ENCODE results near the gene PPL.

DNA sequence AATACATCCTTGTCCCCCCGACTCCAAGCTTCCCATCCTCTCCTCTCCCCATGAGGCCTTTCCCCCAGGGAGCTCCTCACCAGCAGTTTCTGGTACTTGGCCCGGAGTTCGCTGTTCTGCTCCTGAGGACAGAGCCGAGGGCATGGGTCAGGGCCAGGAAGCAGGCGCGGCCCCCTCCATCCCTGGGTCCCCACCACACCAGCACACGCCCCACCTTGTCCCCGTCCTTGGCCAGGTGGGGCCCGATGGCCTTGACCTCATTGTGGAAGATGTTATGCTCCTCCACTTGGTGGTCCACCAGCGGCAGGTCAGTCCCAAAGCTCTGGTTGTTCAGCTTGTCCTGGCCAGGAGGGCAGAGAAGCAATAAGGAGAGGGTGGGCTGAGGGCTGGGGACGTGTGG lies 36.2 kb downstream of the PPL start:
- TF ChIP-seq, protein P1, sequence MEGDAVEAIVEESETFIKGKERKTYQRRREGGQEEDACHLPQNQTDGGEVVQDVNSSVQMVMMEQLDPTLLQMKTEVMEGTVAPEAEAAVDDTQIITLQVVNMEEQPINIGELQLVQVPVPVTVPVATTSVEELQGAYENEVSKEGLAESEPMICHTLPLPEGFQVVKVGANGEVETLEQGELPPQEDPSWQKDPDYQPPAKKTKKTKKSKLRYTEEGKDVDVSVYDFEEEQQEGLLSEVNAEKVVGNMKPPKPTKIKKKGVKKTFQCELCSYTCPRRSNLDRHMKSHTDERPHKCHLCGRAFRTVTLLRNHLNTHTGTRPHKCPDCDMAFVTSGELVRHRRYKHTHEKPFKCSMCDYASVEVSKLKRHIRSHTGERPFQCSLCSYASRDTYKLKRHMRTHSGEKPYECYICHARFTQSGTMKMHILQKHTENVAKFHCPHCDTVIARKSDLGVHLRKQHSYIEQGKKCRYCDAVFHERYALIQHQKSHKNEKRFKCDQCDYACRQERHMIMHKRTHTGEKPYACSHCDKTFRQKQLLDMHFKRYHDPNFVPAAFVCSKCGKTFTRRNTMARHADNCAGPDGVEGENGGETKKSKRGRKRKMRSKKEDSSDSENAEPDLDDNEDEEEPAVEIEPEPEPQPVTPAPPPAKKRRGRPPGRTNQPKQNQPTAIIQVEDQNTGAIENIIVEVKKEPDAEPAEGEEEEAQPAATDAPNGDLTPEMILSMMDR (IDR thresholded peaks at IDR 0.05) = no peak
- TF ChIP-seq POLR2A (IDR thresholded peaks at IDR 0.05) = no peak

All from testis (tissue), 2 donors.